Activated CD4-positive, alpha-beta T cell treated with anti-CD3 and anti-CD28 coated beads, Interleukin-2, amount 10 ng/mL, durations not matched to agents 7 days and 5 days (primary cell): ENCODE measurements around the gene DUS3L. TPM values are rescaled to one million over a fixed set of nuclear protein-coding genes. Genes with fewer than 3 reads are reported as not detected.

ENCODE experiments used
- CTCF ChIA-PET: fragments of 350-600 bp; sonication (Branson Sonifier 250); formaldehyde crosslinking; loops from one replicate; lab custom pipeline; 2021; ENCODE audit warnings: antibody characterized with exemption; lab: Charles Lee
- POLR2A ChIA-PET: fragments of 350-600 bp; sonication (Branson Sonifier 250); formaldehyde crosslinking; loops from one replicate; lab custom pipeline; 2021; ENCODE audit warnings: antibody characterized with exemption; lab: Charles Lee
- DNase-seq: peaks from one replicate; pipeline ENCODE4 v3.0.0-alpha.2; 2020
- H3K27ac Mint-ChIP-seq: one replicate; pipeline ENCODE4 v1.8.0; 2021; ENCODE audit warnings: mild to moderate bottlenecking, moderate library complexity, mixed read lengths
- H3K27me3 Mint-ChIP-seq: one replicate; pipeline ENCODE4 v1.8.0; 2021; ENCODE audit warnings: mixed read lengths
- H3K36me3 Mint-ChIP-seq: one replicate; pipeline ENCODE4 v1.8.0; 2021; ENCODE audit warnings: low read depth, mixed read lengths
- H3K4me1 Mint-ChIP-seq: one replicate; pipeline ENCODE4 v1.8.0; 2021; ENCODE audit warnings: mixed read lengths
- H3K4me3 Mint-ChIP-seq: one replicate; pipeline ENCODE4 v1.8.0; 2021; ENCODE audit warnings: mild to moderate bottlenecking, moderate library complexity, mixed read lengths
- H3K9me3 Mint-ChIP-seq: one replicate; pipeline ENCODE4 v1.8.0; 2021; ENCODE audit warnings: mixed read lengths
- total RNA-seq, 2 experiments: library from RNA; stranded (reverse); gene quantifications; one replicate each; pipeline ENCODE4 v1.2.3, GENCODE V29; 2021

The DUS3L gene
- total RNA-seq, 2 experiments from 2014 or later, result 49.9 to 60.8 TPM

DNA sequence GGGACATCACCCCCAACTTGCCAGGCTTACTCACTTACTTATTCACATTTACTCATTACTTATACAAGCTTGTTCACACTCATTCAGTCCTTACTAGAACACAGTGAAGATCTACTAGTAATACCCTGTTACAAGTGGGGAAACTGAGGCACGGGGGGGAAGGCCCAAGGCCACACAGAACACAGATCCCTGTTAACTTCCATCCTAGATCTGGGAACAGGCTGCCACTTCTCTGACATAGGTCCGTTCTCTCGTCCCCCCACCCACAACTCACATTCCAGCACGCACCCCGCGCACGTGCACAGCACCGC lies 12.4 kb upstream of the DUS3L start:
- Mint-ChIP-seq H3K4me1 (peaks cover 28% of the 10 kb centered on the region), H3K27me3 (peaks cover 48% of the 10 kb centered on the region), H3K4me3 (peak overlapping the region; percentile 62), H3K36me3 (no peaks in the 10 kb centered on the region), H3K27ac (no peak overlapping the region), H3K9me3 (no peaks in the 10 kb centered on the region)
- CTCF ChIA-PET, result interaction anchor here (0.6 to 2.8 kb wide), 55 partner anchors 10 to 561 kb away, joined by 3 to 74 read pairs (median 6); partner anchors contain the start of genes CATSPERD, DUS3L, FUT6 and LONP1
- POLR2A ChIA-PET, result interaction anchor here (0.6 to 1.2 kb wide), 3 partner anchors 25 to 219 kb away, joined by 3 to 6 read pairs (median 3); no protein-coding TSS in a partner anchor
- no peak for DNase-seq

- no peak overlapping the region for H3K27ac Mint-ChIP-seq
- no peaks in the 10 kb centered on the region for H3K9me3 Mint-ChIP-seq
- ChIA-PET POLR2A (no interaction called here), CTCF (interaction anchor here (1.1 to 2.8 kb wide), 2 partner anchors 9 to 112 kb away, joined by 3 to 74 read pairs; partner anchors contain the start of gene DUS3L)
- H3K36me3 Mint-ChIP-seq, result no peaks in the 10 kb centered on the region
- H3K27me3 Mint-ChIP-seq, result peaks cover 42% of the 10 kb centered on the region
- peaks cover 28% of the 10 kb centered on the region for H3K4me1 Mint-ChIP-seq
- DNase-seq, result no peak
- no peak overlapping the region for H3K4me3 Mint-ChIP-seq
Observed at GRCh38 chr19:5801796-5802619, 11.0 kb upstream of the DUS3L start.

DNA sequence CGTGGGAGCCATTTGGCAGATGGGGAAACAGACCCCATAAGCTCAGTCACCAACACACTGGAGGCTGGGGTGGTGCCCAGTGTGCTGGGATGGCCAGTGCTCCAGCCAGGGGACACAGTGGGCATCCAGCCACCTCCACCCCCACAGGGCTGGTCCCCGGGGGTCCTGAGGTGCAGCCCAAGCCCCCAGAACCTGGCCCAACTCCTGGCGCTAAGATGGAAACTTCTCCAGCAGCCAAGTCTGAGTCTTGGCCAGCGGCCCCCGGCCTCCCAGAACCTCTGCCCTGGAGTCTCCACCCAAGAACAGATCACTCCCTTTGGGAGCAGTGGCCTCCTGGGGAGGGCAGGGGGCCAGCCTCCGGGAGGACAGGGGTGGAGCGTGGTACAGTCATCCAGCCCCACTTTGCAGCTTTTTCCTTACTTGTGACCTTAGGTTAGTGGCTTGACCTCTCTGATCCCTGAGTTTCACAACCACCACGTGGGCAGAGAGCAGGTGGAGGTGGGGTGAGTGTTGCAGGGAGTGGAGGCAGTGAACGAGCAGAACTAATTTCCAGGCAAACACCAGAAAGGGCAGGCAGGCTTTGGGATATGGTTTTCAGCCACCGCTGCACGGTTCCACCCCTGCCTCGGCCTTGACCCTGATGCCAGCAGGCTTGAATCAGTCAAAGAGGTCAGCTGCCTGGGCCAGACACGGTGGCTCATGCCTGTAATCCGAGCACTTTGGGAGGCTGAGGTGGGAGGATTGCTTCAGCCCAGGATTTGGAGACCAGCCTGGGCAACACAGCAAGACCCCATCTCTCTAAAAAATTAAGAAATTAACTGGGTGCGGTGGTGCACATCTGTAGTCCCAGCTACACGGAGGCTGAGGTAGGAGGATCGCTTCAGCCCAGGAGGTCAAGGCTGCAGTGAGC lies 9.7 kb upstream of the DUS3L start:
- H3K27me3 Mint-ChIP-seq, result peaks cover 34% of the 10 kb centered on the region
- ChIA-PET POLR2A (no interaction called here), CTCF (interaction anchor here (1.0 to 1.1 kb wide), 2 partner anchors 11 to 111 kb away, joined by 3 to 5 read pairs; no protein-coding TSS in a partner anchor)
- H3K4me1 Mint-ChIP-seq, result peaks cover 28% of the 10 kb centered on the region
- H3K9me3 Mint-ChIP-seq, result no peaks in the 10 kb centered on the region
- H3K36me3 Mint-ChIP-seq, result no peaks in the 10 kb centered on the region
- no peak overlapping the region for H3K27ac Mint-ChIP-seq
- DNase-seq, result no peak
- no peak overlapping the region for H3K4me3 Mint-ChIP-seq

GRCh38 chr19:5799247-5800241 lies 8.6 kb upstream of the DUS3L start:
- peaks cover 27% of the 10 kb centered on the region for H3K4me1 Mint-ChIP-seq
- CTCF ChIA-PET, result interaction anchor here (1.0 kb wide), 1 partner anchor 10 kb away, joined by 5 read pairs; no protein-coding TSS in a partner anchor
- H3K36me3 Mint-ChIP-seq, result no peaks in the 10 kb centered on the region
- no peak for DNase-seq
- POLR2A ChIA-PET, result no interaction called here
- no peak overlapping the region for H3K4me3 Mint-ChIP-seq
- H3K27ac Mint-ChIP-seq, result no peak overlapping the region
- peaks cover 30% of the 10 kb centered on the region for H3K27me3 Mint-ChIP-seq
- no peaks in the 10 kb centered on the region for H3K9me3 Mint-ChIP-seq

- H3K9me3 Mint-ChIP-seq, result no peaks in the 10 kb centered on the region
- DNase-seq, result no peak
- peaks cover 16% of the 10 kb centered on the region for H3K4me1 Mint-ChIP-seq
- H3K4me3 Mint-ChIP-seq, result no peak overlapping the region
- H3K36me3 Mint-ChIP-seq, result no peaks in the 10 kb centered on the region
- H3K27me3 Mint-ChIP-seq, result peaks cover 20% of the 10 kb centered on the region
- ChIA-PET POLR2A (no interaction called here), CTCF (no interaction called here)
- H3K27ac Mint-ChIP-seq, result no peak overlapping the region
Observed at GRCh38 chr19:5798244-5798643, 7.3 kb upstream of the DUS3L start.

DNA sequence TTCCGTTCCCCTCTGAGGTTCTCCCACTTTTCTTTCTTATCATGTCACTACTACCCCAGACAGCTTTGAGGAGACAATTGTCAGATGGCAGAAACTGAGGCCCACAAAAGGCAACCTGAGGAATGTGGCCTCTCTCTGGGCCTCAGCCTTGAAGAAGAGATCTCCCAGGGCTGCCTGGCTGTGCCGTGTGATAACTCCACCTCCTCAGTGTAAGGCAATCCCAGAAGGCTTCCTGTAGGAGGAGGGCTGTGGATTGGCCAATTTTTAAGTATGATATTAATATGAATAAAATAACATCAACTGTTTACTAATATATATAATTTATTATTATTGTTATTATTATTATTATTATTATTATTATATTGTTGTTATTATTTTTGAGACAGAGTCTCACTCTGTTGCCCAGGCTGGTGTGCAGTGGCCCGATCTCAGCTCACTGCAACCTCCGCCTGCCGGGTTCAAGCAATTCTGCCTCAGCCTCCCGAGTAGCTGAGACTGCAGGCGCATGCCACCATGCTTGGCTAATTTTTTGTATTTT lies 4.5 kb upstream of the DUS3L start:
- Mint-ChIP-seq H3K4me1 (peaks cover 10% of the 10 kb centered on the region), H3K4me3 (no peak overlapping the region), H3K36me3 (peaks cover 5% of the 10 kb centered on the region), H3K27ac (no peak overlapping the region), H3K27me3 (peaks cover 10% of the 10 kb centered on the region), H3K9me3 (no peaks in the 10 kb centered on the region)
- ChIA-PET POLR2A (interaction anchor here (1.2 kb wide), 1 partner anchor 106 kb away, joined by 4 read pairs; no protein-coding TSS in a partner anchor), CTCF (interaction anchor here (7.3 kb wide), 1 partner anchor 8 kb away, joined by 74 read pairs; the partner anchor contains the start of gene NRTN)
- DNase-seq, result no peak

DNA sequence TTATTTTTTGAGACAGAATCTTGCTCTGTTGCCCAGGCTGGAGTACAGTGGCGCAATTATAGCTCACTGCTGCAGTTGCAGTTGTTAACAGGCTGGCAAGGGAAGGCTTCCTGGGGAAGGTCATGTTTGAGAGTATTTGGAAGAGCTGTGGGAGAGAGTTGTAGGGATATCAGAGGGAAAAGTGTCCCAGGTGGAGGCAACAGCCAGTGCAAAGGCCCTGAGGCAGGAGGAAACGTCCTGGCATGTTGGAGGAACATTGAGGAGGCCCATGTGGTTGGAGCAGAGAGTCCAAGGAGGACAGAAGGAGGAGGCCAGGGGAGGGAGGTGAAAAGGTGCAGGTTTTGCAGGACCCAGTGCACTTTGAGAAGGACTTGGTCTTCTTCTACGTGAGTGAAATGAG lies 2.2 kb upstream of the DUS3L start:
- H3K36me3 Mint-ChIP-seq, result peaks cover 20% of the 10 kb centered on the region
- no peak overlapping the region for H3K4me3 Mint-ChIP-seq
- no peaks in the 10 kb centered on the region for H3K9me3 Mint-ChIP-seq
- H3K27me3 Mint-ChIP-seq, result no peaks in the 10 kb centered on the region
- no peak for DNase-seq
- ChIA-PET POLR2A (no interaction called here), CTCF (interaction anchor here (0.6 to 7.3 kb wide), 4 partner anchors 10 to 891 kb away, joined by 3 to 74 read pairs (median 4); partner anchors contain the start of genes ARRDC5 and NRTN)
- H3K27ac Mint-ChIP-seq, result no peak overlapping the region
- peaks cover 11% of the 10 kb centered on the region for H3K4me1 Mint-ChIP-seq

DNA sequence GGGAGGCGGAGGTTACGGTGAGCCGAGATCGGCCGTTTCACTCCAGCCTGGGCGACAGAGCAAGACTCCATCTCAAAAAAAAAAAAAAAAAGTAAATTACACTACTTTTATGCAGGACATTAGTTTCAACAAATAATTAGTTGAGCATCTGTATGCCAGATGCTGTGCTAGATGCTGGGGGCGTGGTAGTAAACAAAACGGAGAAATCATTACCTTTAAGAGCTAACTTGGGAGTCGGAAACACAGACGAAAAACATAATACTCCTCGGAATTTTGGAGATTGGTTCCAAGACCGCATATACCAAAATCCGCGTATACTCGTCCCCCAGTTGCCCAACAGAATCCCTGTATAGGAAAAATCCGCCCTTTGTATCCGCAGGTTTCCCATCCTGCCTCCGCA lies 1.3 kb upstream of the DUS3L start:
- Mint-ChIP-seq H3K36me3 (peaks cover 23% of the 10 kb centered on the region), H3K9me3 (no peaks in the 10 kb centered on the region), H3K4me1 (peaks cover 11% of the 10 kb centered on the region), H3K27ac (no peak overlapping the region), H3K4me3 (no peak overlapping the region), H3K27me3 (no peaks in the 10 kb centered on the region)
- ChIA-PET POLR2A (no interaction called here), CTCF (interaction anchor here (0.7 to 7.3 kb wide), 3 partner anchors 11 to 103 kb away, joined by 4 to 74 read pairs (median 10); partner anchors contain the start of genes NRTN and RPL36)
- no peak for DNase-seq

GRCh38 chr19:5789886-5790558 lies 941 bp downstream of the DUS3L start:
- ChIA-PET CTCF (interaction anchor here (0.7 to 7.3 kb wide), 5 partner anchors 10 to 232 kb away, joined by 3 to 74 read pairs (median 5); partner anchors contain the start of genes NRTN and RPL36), POLR2A (interaction anchor here (0.6 kb wide), 1 partner anchor 692 kb away, joined by 3 read pairs; the partner anchor contains the start of gene DENND1C)
- peaks cover 11% of the 10 kb centered on the region for H3K4me1 Mint-ChIP-seq
- no peaks in the 10 kb centered on the region for H3K27me3 Mint-ChIP-seq
- no peak for DNase-seq
- H3K4me3 Mint-ChIP-seq, result peak overlapping the region; percentile 100
- H3K9me3 Mint-ChIP-seq, result no peaks in the 10 kb centered on the region
- peak overlapping the region; percentile 100 for H3K27ac Mint-ChIP-seq
- peaks cover 31% of the 10 kb centered on the region for H3K36me3 Mint-ChIP-seq

GRCh38 chr19:5789351-5789761 lies 1.6 kb downstream of the DUS3L start:
- DNase-seq, result no peak
- Mint-ChIP-seq H3K4me1 (peaks cover 11% of the 10 kb centered on the region), H3K4me3 (peak overlapping the region; percentile 100), H3K9me3 (no peaks in the 10 kb centered on the region), H3K36me3 (peaks cover 31% of the 10 kb centered on the region), H3K27ac (no peak overlapping the region), H3K27me3 (no peaks in the 10 kb centered on the region)
- ChIA-PET CTCF (interaction anchor here (0.5 to 7.3 kb wide), 6 partner anchors 11 to 233 kb away, joined by 3 to 74 read pairs (median 4); partner anchors contain the start of gene NRTN), POLR2A (interaction anchor here (0.6 kb wide), 1 partner anchor 692 kb away, joined by 3 read pairs; the partner anchor contains the start of gene DENND1C)

GRCh38 chr19:5788422-5788821 lies 2.5 kb downstream of the DUS3L start:
- Mint-ChIP-seq H3K4me1 (peaks cover 11% of the 10 kb centered on the region), H3K27me3 (no peaks in the 10 kb centered on the region), H3K4me3 (no peak overlapping the region), H3K36me3 (peaks cover 31% of the 10 kb centered on the region), H3K27ac (no peak overlapping the region), H3K9me3 (no peaks in the 10 kb centered on the region)
- ChIA-PET CTCF (interaction anchor here (0.8 to 1.6 kb wide), 3 partner anchors 16 to 102 kb away, joined by 3 to 6 read pairs (median 3); no protein-coding TSS in a partner anchor), POLR2A (no interaction called here)
- no peak for DNase-seq
